Uterus (tissue), 4 donors: ENCODE measurements around the gene DMRT2. TPM values are rescaled to one million over a fixed set of nuclear protein-coding genes. Genes with fewer than 3 reads are reported as not detected.
A peak's percentile ranks its signal among the peaks of the same experiment; 100 is the strongest.

Experiments
- DNase-seq, 2 donors: peaks; one replicate each; pipeline ENCODE4 v3.0.0-alpha.2; 2019 to 2020
- H3K27ac ChIP-seq, 2 donors: fragments of 200-600 bp; sonication (generic); 1 replicate in 1 of 2; 2 replicates in 1 of 2; pipeline ENCODE4 v1.5.1; 2016 to 2018
- H3K27me3 ChIP-seq, 2 donors: fragments of 200-600 bp; sonication (generic); one replicate each; pipeline ENCODE4 v1.5.1; 2018 to 2019; ENCODE audit warnings: control low read depth in 1 of 2
- H3K36me3 ChIP-seq, 2 donors: fragments of 200-600 bp; sonication (generic); one replicate each; pipeline ENCODE4 v1.5.1; 2019; ENCODE audit warnings: control low read depth in 1 of 2
- H3K4me1 ChIP-seq, 2 donors: fragments of 200-600 bp; sonication (generic); one replicate each; pipeline ENCODE4 v1.5.1; 2018 to 2019; ENCODE audit warnings: control low read depth in 1 of 2
- H3K4me3 ChIP-seq, 2 donors: fragments of 200-600 bp; sonication (generic); 1 replicate in 1 of 2; 2 replicates in 1 of 2; pipeline ENCODE4 v1.5.1; 2018 to 2019; ENCODE audit warnings: mild to moderate bottlenecking in 1 of 2
- H3K9me3 ChIP-seq, 2 donors: fragments of 200-600 bp; sonication (generic); one replicate each; pipeline ENCODE4 v1.5.1; 2019; ENCODE audit warnings: control low read depth in 1 of 2
- POLR2A ChIP-seq, 2 donors: fragments of 450-650 bp; IDR thresholded peaks; one replicate each; pipeline ENCODE4 v1.6.1; 2016; ENCODE audit warnings: antibody characterized with exemption in 2 of 2, mild to moderate bottlenecking in 1 of 2, moderate library complexity in 1 of 2
- intact Hi-C: fragments of 100-400 bp; cut with DNase I; formaldehyde crosslinking; loops from one replicate; pipeline ENCODE4 v1.15.1; 2023; ENCODE audit warnings: low total_unique reads
- total RNA-seq, 4 donors: library from RNA; depleted of rRNA in 3 of 4; stranded (reverse); fragments of >200 nt in 3 of 4; gene quantifications; one replicate each; pipeline versions ENCODE4 v1.1.0 to v1.2.4, GENCODE V29; 2014 to 2023
- TF ChIP-seq, protein P1 (sequence below), 4 experiments: fragments of 200-600 bp in 2 of 4; fragments of 450-650 bp in 2 of 4; sonication (generic) in 2 of 4; IDR thresholded peaks; one replicate each; pipeline ENCODE4 v1.5.1; 2016 to 2019; ENCODE audit warnings: antibody characterized with exemption in 4 of 4, mild to moderate bottlenecking in 2 of 4, moderate library complexity in 1 of 4
- donor health status: DM: yes; HTN: yes; CAD: no.

Gene DMRT2
- total RNA-seq, 4 donors from 2014 or later, result 3.1 TPM; not detected in 3

DNA sequence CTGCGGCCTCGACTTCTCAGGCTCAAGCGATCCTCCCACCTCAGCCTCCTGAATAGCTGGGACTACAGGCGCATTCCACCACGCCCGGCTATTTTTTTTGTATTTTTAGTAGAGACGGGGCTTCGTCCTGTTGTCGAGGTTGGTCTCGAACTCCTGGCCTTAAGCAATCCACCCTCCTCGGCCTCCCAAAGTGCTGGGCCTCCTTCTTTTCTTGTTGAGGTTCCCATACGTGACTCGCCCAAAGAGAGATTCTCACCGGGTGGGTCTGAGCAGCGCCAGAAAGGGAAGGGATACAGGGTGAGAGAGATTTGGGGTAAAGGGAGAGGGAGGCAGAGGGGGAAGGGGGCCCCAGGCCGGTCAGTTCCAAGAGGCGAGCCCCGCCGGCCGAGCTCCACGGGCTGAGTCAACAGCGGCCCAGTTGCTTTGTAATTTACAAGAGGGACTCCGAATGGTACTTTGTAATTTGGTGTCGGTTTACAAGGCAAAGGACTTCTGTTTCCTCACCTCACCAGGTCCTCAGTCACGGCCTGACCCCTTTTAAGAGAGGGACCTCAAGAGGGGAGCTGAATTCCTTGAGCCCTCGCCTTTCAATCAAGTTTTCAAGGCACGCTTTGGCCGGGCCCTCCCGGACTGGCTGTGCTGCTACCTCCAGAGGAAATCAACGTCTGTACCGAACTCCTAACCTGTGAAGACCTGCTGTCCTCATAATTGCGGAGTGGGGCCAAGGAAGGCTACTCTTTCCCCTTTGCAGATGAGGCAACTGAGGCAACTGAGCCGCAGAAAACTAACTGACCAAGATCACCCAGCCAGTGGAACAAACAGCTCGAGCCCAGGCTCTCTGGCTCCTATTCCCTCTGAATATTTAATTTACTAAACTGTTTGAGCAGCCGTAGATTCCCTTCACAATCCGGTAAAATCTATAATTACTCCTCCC, 3.3 kb upstream of the DMRT2 start:
- intact Hi-C loops, result no loop called here
- Histone ChIP-seq H3K36me3 (no peaks in the 10 kb centered on the region), H3K9me3 (no peaks in the 10 kb centered on the region), H3K4me1 (peaks cover 0 to 6% of the 10 kb centered on the region in 2 donors), H3K4me3 (peak overlapping the region in 1 of 2 donors; percentile 34), H3K27me3 (peaks cover 9 to 64% of the 10 kb centered on the region in 2 donors), H3K27ac (no peak overlapping the region)
- DNase-seq, result no peak
- no peak for TF ChIP-seq POLR2A (IDR thresholded peaks at IDR 0.05)
- TF ChIP-seq, protein P1, sequence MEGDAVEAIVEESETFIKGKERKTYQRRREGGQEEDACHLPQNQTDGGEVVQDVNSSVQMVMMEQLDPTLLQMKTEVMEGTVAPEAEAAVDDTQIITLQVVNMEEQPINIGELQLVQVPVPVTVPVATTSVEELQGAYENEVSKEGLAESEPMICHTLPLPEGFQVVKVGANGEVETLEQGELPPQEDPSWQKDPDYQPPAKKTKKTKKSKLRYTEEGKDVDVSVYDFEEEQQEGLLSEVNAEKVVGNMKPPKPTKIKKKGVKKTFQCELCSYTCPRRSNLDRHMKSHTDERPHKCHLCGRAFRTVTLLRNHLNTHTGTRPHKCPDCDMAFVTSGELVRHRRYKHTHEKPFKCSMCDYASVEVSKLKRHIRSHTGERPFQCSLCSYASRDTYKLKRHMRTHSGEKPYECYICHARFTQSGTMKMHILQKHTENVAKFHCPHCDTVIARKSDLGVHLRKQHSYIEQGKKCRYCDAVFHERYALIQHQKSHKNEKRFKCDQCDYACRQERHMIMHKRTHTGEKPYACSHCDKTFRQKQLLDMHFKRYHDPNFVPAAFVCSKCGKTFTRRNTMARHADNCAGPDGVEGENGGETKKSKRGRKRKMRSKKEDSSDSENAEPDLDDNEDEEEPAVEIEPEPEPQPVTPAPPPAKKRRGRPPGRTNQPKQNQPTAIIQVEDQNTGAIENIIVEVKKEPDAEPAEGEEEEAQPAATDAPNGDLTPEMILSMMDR (IDR thresholded peaks at IDR 0.05), result no peak

DNA sequence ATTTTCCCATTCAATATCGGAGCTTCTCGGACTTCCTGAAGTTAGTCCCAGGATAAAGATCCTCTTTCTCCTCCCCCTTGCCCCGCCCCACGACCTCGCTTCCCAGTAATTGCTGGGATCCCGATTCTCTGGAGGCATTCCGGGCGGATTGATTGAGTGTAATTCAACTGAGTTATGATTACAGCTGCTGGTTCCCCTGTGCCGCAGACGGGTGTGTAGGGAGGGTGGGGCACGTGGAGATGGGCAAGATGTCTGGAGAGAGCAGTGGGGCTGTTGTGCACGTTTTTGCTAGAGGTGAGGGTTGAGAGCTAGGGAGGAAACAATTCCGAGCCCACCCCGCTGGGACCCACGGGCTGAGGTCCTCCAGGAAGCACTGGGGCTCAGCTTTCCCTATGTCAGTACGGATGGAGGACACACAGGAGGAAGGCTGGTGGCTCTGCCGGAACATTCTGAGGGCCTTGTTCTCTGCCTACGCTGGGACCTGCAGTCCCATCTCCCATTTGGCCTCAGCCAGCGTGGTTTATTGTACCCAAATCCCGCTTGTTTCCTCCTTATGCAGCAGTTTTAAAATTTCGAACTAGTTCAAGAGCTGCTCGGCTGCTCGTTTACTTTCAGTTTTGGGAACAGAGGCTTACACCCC, 2.4 kb upstream of the DMRT2 start:
- peaks cover 0 to 6% of the 10 kb centered on the region in 2 donors for H3K4me1 ChIP-seq
- no peaks in the 10 kb centered on the region for H3K9me3 ChIP-seq
- DNase-seq, result no peak
- H3K27me3 ChIP-seq, result peaks cover 6 to 60% of the 10 kb centered on the region in 2 donors
- H3K36me3 ChIP-seq, result no peaks in the 10 kb centered on the region
- no peak overlapping the region for H3K27ac ChIP-seq
- TF ChIP-seq, protein P1 (IDR thresholded peaks at IDR 0.05), result no peak
- no peak for TF ChIP-seq POLR2A (IDR thresholded peaks at IDR 0.05)
- intact Hi-C loops, result no loop called here
- H3K4me3 ChIP-seq, result peak overlapping the region; percentile 4 to 34

DNA sequence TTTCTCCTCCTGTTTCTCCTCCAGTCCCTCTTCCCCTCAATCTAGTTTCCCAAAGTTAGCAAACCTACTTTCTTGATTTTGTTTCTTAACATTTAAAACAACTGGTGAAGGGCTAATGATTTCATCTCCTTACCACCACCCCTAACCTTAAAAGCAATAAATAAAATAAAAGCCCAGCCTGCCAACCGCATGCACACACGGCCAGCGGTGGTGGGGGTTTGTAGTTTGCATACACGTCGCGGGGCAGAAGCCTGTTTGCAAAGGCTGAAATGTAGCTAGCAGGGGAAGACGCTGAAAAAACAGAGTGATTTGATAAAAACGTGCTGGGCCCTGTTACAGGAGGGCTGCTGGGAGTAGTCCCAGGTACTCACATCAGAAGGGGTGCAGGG, 1.9 kb upstream of the DMRT2 start:
- H3K27me3 ChIP-seq, result peaks cover 6 to 60% of the 10 kb centered on the region in 2 donors
- no peak for DNase-seq
- H3K27ac ChIP-seq, result no peak overlapping the region
- intact Hi-C loops, result no loop called here
- TF ChIP-seq, protein P1 (IDR thresholded peaks at IDR 0.05), result no peak
- TF ChIP-seq POLR2A (IDR thresholded peaks at IDR 0.05), result no peak
- H3K4me3 ChIP-seq, result peak overlapping the region; percentile 4 to 34
- peaks cover 0 to 6% of the 10 kb centered on the region in 2 donors for H3K4me1 ChIP-seq
- H3K36me3 ChIP-seq, result no peaks in the 10 kb centered on the region
- no peaks in the 10 kb centered on the region for H3K9me3 ChIP-seq

DNA sequence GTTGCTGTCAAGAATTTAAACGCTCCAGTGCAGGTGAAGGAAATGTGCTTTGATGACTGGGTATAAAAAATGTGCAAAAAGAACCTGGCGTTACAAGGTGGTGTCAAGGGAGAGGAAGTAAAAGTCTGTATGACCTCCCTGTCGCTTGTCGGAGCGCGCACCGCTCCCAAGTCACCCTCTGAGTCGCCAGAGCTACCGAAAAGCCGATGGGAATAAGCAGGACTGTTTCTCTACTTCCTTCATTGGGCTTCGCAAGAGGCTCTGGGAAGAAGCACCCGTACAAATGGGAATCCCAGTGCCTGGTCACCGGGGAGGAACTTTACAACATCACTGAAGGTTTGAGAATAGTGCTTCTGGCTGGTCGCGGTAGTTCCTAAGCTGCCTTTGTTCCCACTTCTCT, 1.3 kb upstream of the DMRT2 start:
- Histone ChIP-seq H3K9me3 (no peaks in the 10 kb centered on the region), H3K4me1 (peaks cover 0 to 6% of the 10 kb centered on the region in 2 donors), H3K27ac (no peak overlapping the region), H3K36me3 (no peaks in the 10 kb centered on the region), H3K27me3 (peaks cover 6 to 59% of the 10 kb centered on the region in 2 donors), H3K4me3 (no peak overlapping the region)
- intact Hi-C loops, result no loop called here
- DNase-seq, result no peak
- TF ChIP-seq POLR2A (IDR thresholded peaks at IDR 0.05), result no peak
- TF ChIP-seq, protein P1 (IDR thresholded peaks at IDR 0.05), result no peak

DNA sequence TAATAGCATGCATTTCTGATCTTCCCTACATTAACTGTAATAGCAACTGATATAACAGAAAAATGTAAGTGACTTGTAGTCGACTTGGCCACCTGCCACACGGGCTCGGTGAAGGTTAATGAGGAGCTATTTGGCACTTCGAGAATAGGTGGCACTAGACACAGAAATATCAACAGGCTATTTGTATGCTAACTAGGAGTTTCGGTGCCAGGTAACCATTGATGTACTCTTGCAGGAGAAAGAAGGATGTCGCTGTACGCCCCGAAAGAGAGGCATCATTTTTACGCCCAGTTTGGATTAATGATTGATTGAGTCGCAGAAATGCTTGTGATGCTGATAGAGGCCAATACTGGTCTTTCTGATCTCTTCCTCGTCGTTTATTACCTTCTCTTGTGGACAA, 516 bp upstream of the DMRT2 start:
- H3K4me3 ChIP-seq, result no peak overlapping the region
- no peak overlapping the region for H3K27ac ChIP-seq
- TF ChIP-seq, protein P1 (IDR thresholded peaks at IDR 0.05), result no peak
- no peak for TF ChIP-seq POLR2A (IDR thresholded peaks at IDR 0.05)
- H3K27me3 ChIP-seq, result peaks cover 6 to 59% of the 10 kb centered on the region in 2 donors
- no peak for DNase-seq
- peaks cover 0 to 6% of the 10 kb centered on the region in 2 donors for H3K4me1 ChIP-seq
- intact Hi-C loops, result no loop called here
- H3K36me3 ChIP-seq, result no peaks in the 10 kb centered on the region
- H3K9me3 ChIP-seq, result no peaks in the 10 kb centered on the region
